OCI-LY7 (cell line): ENCODE data around the gene PWP2. TPM values are rescaled to one million over a fixed set of nuclear protein-coding genes. Genes with fewer than 3 reads are reported as not detected.

Experiments used
- BruUV-seq: library from RNA; stranded (reverse); fragments of 400-500 nt; replicated peaks from 2 replicates; lab custom pipeline; 2021; lab: Mats Ljungman, UMichigan
- CTCF ChIA-PET: fragments of 300-600 bp; sonication (Branson Sonifier 250); formaldehyde crosslinking; loops from one replicate; lab custom pipeline; 2022; ENCODE audit warnings: antibody characterized with exemption; ENCODE audit not compliant: unreplicated experiment; lab: Charles Lee
- POLR2A ChIA-PET: fragments of 300-600 bp; sonication (Branson Sonifier 250); formaldehyde crosslinking; loops from one replicate; lab custom pipeline; 2022; ENCODE audit warnings: antibody characterized with exemption; lab: Charles Lee
- DNase-seq: peaks from one replicate; pipeline ENCODE4 v3.0.0-alpha.2; 2015; ENCODE audit warnings: low spot score
- H2AFZ ChIP-seq: fragments of 200-600 bp; sonication (generic), shearing (Covaris generic); 2 replicates; pipeline ENCODE4 v1.6.1; 2014; ENCODE audit warnings: mild to moderate bottlenecking, antibody characterized with exemption, low read length, moderate library complexity
- H3K27ac ChIP-seq: fragments of 200-600 bp; sonication (generic); 2 replicates; pipeline ENCODE4 v1.5.1; 2014; ENCODE audit warnings: mixed run types, low read depth, mild to moderate bottlenecking, moderate library complexity, low read length, inconsistent platforms; ENCODE audit not compliant: poor library complexity, severe bottlenecking
- H3K36me3 ChIP-seq: fragments of 200-600 bp; sonication (generic); 2 replicates; pipeline ENCODE4 v1.6.1; 2014; ENCODE audit warnings: mild to moderate bottlenecking, antibody characterized with exemption, low read length, moderate library complexity, mixed read lengths; ENCODE audit not compliant: insufficient read depth
- H3K4me1 ChIP-seq: fragments of 200-600 bp; sonication (generic); 2 replicates; pipeline ENCODE4 v1.5.1; 2014; ENCODE audit warnings: mild to moderate bottlenecking, low read length; ENCODE audit not compliant: insufficient read depth, poor library complexity, severe bottlenecking
- H3K4me2 ChIP-seq: fragments of 200-600 bp; sonication (generic); 2 replicates; pipeline ENCODE4 v1.6.1; 2014; ENCODE audit warnings: mild to moderate bottlenecking, low read length
- H3K4me3 ChIP-seq: fragments of 200-600 bp; sonication (generic); 2 replicates; pipeline ENCODE4 v1.5.1; 2014; ENCODE audit warnings: mild to moderate bottlenecking, low read depth, low read length; ENCODE audit not compliant: poor library complexity, severe bottlenecking
- H3K79me2 ChIP-seq: fragments of 200-600 bp; sonication (generic); 2 replicates; pipeline ENCODE4 v1.6.1; 2016; ENCODE audit warnings: low read depth, mild to moderate bottlenecking, low read length, moderate library complexity, mixed read lengths; ENCODE audit not compliant: insufficient read depth
- H3K9me2 ChIP-seq: fragments of 200-600 bp; sonication (generic); 2 replicates; pipeline ENCODE4 v1.6.1; 2016; ENCODE audit warnings: mild to moderate bottlenecking, low read length, mixed read lengths; ENCODE audit not compliant: insufficient read depth
- H3K9me3 ChIP-seq: fragments of 200-600 bp; sonication (generic); 2 replicates; pipeline ENCODE4 v1.6.1; 2014; ENCODE audit warnings: mild to moderate bottlenecking, mixed run types, low read length, mixed read lengths
- H4K20me1 ChIP-seq: fragments of 200-600 bp; sonication (generic); 2 replicates; pipeline ENCODE4 v1.6.1; 2014; ENCODE audit warnings: mild to moderate bottlenecking, antibody characterized with exemption, low read length, moderate library complexity, mixed read lengths; ENCODE audit not compliant: insufficient read depth
- EZH2phosphoT487 ChIP-seq: fragments of 200-600 bp; sonication (generic); IDR thresholded peaks from 2 replicates; pipeline ENCODE4 v1.6.1; 2018; ENCODE audit warnings: low read depth, borderline replicate concordance, mild to moderate bottlenecking, mixed run types, antibody characterized with exemption, low read length, moderate library complexity, mixed read lengths
- intact Hi-C: fragments of 100-400 bp; cut with micrococcal nuclease; formaldehyde crosslinking; loops from one replicate; pipeline ENCODE4 v1.10.0; 2022; ENCODE audit not compliant: unreplicated experiment
- total RNA-seq, 2 experiments: library from RNA; depleted of rRNA in 1 of 2; stranded (reverse); fragments of >200 nt in 1 of 2; shearing (Covaris generic) in 1 of 2; gene quantifications; 2 replicates each; pipeline ENCODE4 v1.2.3, GENCODE V29; 2014 to 2022
- TF ChIP-seq, protein P1 (sequence below): fragments of 200-600 bp; sonication (generic); conservative IDR thresholded peaks from 2 replicates; pipeline ENCODE4 v1.5.1; 2014; ENCODE audit warnings: mild to moderate bottlenecking, antibody characterized with exemption, low read length, moderate library complexity, mixed read lengths

PWP2 gene
- total RNA-seq, 2 experiments from 2014 or later = 8.2 to 11.5 TPM

- intact Hi-C loops = no loop called here
- ChIA-PET CTCF (no interaction called here), POLR2A (no interaction called here)
- no peak overlapping the region for H2AFZ ChIP-seq
- no TSS peak for BruUV-seq
- TF ChIP-seq, protein P1, sequence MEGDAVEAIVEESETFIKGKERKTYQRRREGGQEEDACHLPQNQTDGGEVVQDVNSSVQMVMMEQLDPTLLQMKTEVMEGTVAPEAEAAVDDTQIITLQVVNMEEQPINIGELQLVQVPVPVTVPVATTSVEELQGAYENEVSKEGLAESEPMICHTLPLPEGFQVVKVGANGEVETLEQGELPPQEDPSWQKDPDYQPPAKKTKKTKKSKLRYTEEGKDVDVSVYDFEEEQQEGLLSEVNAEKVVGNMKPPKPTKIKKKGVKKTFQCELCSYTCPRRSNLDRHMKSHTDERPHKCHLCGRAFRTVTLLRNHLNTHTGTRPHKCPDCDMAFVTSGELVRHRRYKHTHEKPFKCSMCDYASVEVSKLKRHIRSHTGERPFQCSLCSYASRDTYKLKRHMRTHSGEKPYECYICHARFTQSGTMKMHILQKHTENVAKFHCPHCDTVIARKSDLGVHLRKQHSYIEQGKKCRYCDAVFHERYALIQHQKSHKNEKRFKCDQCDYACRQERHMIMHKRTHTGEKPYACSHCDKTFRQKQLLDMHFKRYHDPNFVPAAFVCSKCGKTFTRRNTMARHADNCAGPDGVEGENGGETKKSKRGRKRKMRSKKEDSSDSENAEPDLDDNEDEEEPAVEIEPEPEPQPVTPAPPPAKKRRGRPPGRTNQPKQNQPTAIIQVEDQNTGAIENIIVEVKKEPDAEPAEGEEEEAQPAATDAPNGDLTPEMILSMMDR = no peak
- no peak for TF ChIP-seq EZH2phosphoT487
- H3K27ac ChIP-seq = no peak overlapping the region
- H3K9me3 ChIP-seq = no peaks in the 10 kb centered on the region
- H3K79me2 ChIP-seq = no peaks in the 10 kb centered on the region
- H3K4me3 ChIP-seq = no peak overlapping the region
- peaks cover 75% of the 10 kb centered on the region for H3K36me3 ChIP-seq
- H3K4me1 ChIP-seq = no peaks in the 10 kb centered on the region
- no peaks in the 10 kb centered on the region for H3K9me2 ChIP-seq
- no peak overlapping the region for H3K4me2 ChIP-seq
- H4K20me1 ChIP-seq = no peaks in the 10 kb centered on the region
- no peak for DNase-seq
Measured at GRCh38 chr21:44066116-44066515, 41.1 kb upstream of the PWP2 start.

GRCh38 chr21:44067011-44067839 lies 40.0 kb upstream of the PWP2 start:
- Histone ChIP-seq H3K9me3 (no peaks in the 10 kb centered on the region), H3K4me2 (no peak overlapping the region), H3K79me2 (no peaks in the 10 kb centered on the region), H3K4me3 (no peak overlapping the region), H3K9me2 (no peaks in the 10 kb centered on the region), H2AFZ (no peak overlapping the region), H3K36me3 (peaks cover 73% of the 10 kb centered on the region), H3K4me1 (no peaks in the 10 kb centered on the region), H4K20me1 (no peaks in the 10 kb centered on the region), H3K27ac (no peak overlapping the region)
- CTCF ChIA-PET = no interaction called here
- TF ChIP-seq EZH2phosphoT487 = no peak
- TF ChIP-seq, protein P1 = 0 out of 2 replicates have a peak, but pooled peaks have one; percentile 31
- POLR2A ChIA-PET = no interaction called here
- intact Hi-C loops = no loop called here
- BruUV-seq = no TSS peak
- no peak for DNase-seq

DNA sequence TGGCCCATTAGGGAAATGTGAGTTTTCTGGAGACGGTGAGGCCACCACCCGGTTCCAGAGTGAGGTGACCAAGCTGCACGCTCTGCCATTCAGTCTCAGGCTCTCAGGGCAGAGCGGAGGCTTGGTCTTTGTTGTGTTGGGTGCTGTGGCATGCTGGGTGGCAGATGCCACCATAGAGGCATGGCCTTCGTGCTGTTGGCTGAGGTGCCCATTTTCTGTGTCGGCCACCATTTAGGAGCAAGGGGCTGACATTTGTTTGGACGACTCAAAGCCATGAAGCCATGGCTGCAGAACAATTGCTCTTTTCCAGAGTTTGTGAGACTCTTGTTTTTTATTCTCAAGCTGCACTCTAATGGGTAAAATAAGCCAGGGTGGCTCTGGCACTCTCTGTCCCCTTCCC lies 36.8 kb upstream of the PWP2 start:
- Histone ChIP-seq H3K4me3 (no peak overlapping the region), H2AFZ (no peak overlapping the region), H3K27ac (no peak overlapping the region), H3K9me3 (no peaks in the 10 kb centered on the region), H3K4me2 (no peak overlapping the region), H4K20me1 (no peaks in the 10 kb centered on the region), H3K9me2 (no peaks in the 10 kb centered on the region), H3K36me3 (peaks cover 66% of the 10 kb centered on the region), H3K4me1 (no peaks in the 10 kb centered on the region), H3K79me2 (no peaks in the 10 kb centered on the region)
- BruUV-seq = no TSS peak
- DNase-seq = no peak
- POLR2A ChIA-PET = no interaction called here
- intact Hi-C loops = no loop called here
- no peak for TF ChIP-seq EZH2phosphoT487
- TF ChIP-seq, protein P1 = no peak
- CTCF ChIA-PET = no interaction called here
